DOHH2 (cell line): Measurements from ENCODE around the gene UBXN7.

Experiments used
- CTCF ChIP-seq: fragments of 200-600 bp; sonication (generic); IDR thresholded peaks from one replicate; pipeline ENCODE4 v1.5.1; 2014; ENCODE audit warnings: antibody characterized with exemption, mild to moderate bottlenecking, low read depth, low read length; ENCODE audit not compliant: poor library complexity, severe bottlenecking
- EZH2phosphoT487 ChIP-seq: fragments of 200-600 bp; sonication (generic); IDR thresholded peaks from 2 replicates; pipeline ENCODE4 v1.6.1; 2017; ENCODE audit warnings: borderline replicate concordance, mild to moderate bottlenecking, antibody characterized with exemption, low read length, moderate library complexity, mixed read lengths

GRCh38 chr3:196314597-196314996 lies 117.6 kb downstream of the UBXN7 start:
- TF ChIP-seq CTCF = no peak
- TF ChIP-seq EZH2phosphoT487 = no peak
